Activated naive CD8-positive, alpha-beta T cell treated with anti-CD3 and anti-CD28 coated beads, Interleukin-2, amount 10 ng/mL, durations not matched to agents 7 days and 5 days (primary cell): ENCODE results near the gene S100A6. TPM values are rescaled to one million over a fixed set of nuclear protein-coding genes. Genes with fewer than 3 reads are reported as not detected.

Experiments
- ATAC-seq: fragments of 150-1000 bp; cut with Tn5 transposase; one replicate; pipeline ENCODE4 v1.10.0; 2021; ENCODE audit warnings: low read depth, moderate library complexity
- POLR2A ChIA-PET: fragments of 350-600 bp; sonication (Branson Sonifier 250); formaldehyde crosslinking; loops from one replicate; lab custom pipeline; 2021; ENCODE audit warnings: antibody characterized with exemption; lab: Charles Lee
- DNase-seq: peaks from one replicate; pipeline ENCODE4 v3.0.0; 2021
- H3K27ac Mint-ChIP-seq: one replicate; pipeline ENCODE4 v1.8.0; 2022; ENCODE audit warnings: mild to moderate bottlenecking, mixed read lengths
- H3K27me3 Mint-ChIP-seq: one replicate; pipeline ENCODE4 v1.8.0; 2022; ENCODE audit warnings: mild to moderate bottlenecking, moderate library complexity, mixed read lengths
- H3K36me3 Mint-ChIP-seq: one replicate; pipeline ENCODE4 v1.8.0; 2021; ENCODE audit warnings: mild to moderate bottlenecking, mixed read lengths
- H3K4me1 Mint-ChIP-seq: one replicate; pipeline ENCODE4 v1.8.0; 2021; ENCODE audit warnings: mixed read lengths
- H3K4me3 Mint-ChIP-seq: one replicate; pipeline ENCODE4 v1.8.0; 2022; ENCODE audit warnings: mild to moderate bottlenecking, moderate library complexity, mixed read lengths
- H3K9me3 Mint-ChIP-seq: one replicate; pipeline ENCODE4 v1.8.0; 2021; ENCODE audit warnings: mixed read lengths
- total RNA-seq, 2 experiments: library from RNA; stranded (reverse); gene quantifications; one replicate each; pipeline ENCODE4 v1.2.3, GENCODE V29; 2021

Gene S100A6
- total RNA-seq, 2 experiments from 2014 or later: 365 to 373 TPM

DNA sequence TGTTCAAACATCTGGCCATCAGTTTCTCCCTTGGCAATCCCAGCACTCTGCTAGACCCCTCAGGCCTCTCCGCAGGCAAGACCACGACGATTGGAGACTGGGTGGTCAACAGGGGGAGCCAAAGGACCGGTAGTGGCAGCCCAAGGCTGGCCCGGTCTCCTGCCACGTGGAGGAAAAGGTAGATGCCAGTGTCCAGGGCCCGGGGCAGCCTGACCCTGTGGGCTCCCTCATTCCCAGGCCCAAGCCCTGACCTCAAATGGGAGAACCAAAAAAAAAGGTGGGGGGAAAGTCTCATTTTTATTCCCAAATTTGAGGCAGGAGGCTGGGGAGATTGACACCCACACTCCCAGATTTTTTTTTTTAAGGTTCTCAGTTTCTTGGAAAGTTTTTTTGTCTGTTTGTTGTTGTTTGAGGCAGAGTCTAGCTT is 24.8 kb downstream of the S100A6 start:
- ATAC-seq: peak; percentile 87
- peak; percentile 81 for DNase-seq
- peaks cover 14% of the 10 kb centered on the region for H3K4me1 Mint-ChIP-seq
- no peak overlapping the region for H3K4me3 Mint-ChIP-seq
- POLR2A ChIA-PET: interaction anchor here (0.7 to 2.1 kb wide), 6 partner anchors 21 to 479 kb away, joined by 3 to 10 read pairs (median 4); partner anchors contain the start of gene SNAPIN
- no peaks in the 10 kb centered on the region for H3K27me3 Mint-ChIP-seq
- H3K9me3 Mint-ChIP-seq: no peaks in the 10 kb centered on the region
- H3K36me3 Mint-ChIP-seq: no peaks in the 10 kb centered on the region
- no peak overlapping the region for H3K27ac Mint-ChIP-seq

- Mint-ChIP-seq H3K9me3 (no peaks in the 10 kb centered on the region), H3K4me3 (no peak overlapping the region), H3K36me3 (no peaks in the 10 kb centered on the region), H3K27me3 (no peaks in the 10 kb centered on the region), H3K27ac (no peak overlapping the region), H3K4me1 (peaks cover 14% of the 10 kb centered on the region)
- DNase-seq (peak; percentile 68), ATAC-seq (peak; percentile 31)
- POLR2A ChIA-PET: interaction anchor here (2.1 kb wide), 1 partner anchor 23 kb away, joined by 10 read pairs; no protein-coding TSS in a partner anchor
Observed at GRCh38 chr1:153509729-153510354, 25.9 kb downstream of the S100A6 start.

- ATAC-seq: no peak
Observed at GRCh38 chr1:153509036-153509435, 26.8 kb downstream of the S100A6 start.

GRCh38 chr1:153507926-153508583 is 27.7 kb downstream of the S100A6 start:
- ATAC-seq (no peak), DNase-seq (no peak)
- Mint-ChIP-seq H3K4me3 (no peak overlapping the region), H3K27ac (no peak overlapping the region), H3K27me3 (no peaks in the 10 kb centered on the region), H3K36me3 (no peaks in the 10 kb centered on the region), H3K4me1 (peaks cover 14% of the 10 kb centered on the region), H3K9me3 (no peaks in the 10 kb centered on the region)
- POLR2A ChIA-PET: no interaction called here

More at GRCh38 chr1:153509036-153509435, 26.8 kb downstream of the S100A6 start:
- H3K4me1 Mint-ChIP-seq: peaks cover 14% of the 10 kb centered on the region
- H3K36me3 Mint-ChIP-seq: no peaks in the 10 kb centered on the region
- no peak overlapping the region for H3K27ac Mint-ChIP-seq
- POLR2A ChIA-PET: no interaction called here
- no peak overlapping the region for H3K4me3 Mint-ChIP-seq
- H3K9me3 Mint-ChIP-seq: no peaks in the 10 kb centered on the region
- DNase-seq: no peak
- no peaks in the 10 kb centered on the region for H3K27me3 Mint-ChIP-seq

GRCh38 chr1:153506831-153507413 is 28.9 kb downstream of the S100A6 start:
- no peak for ATAC-seq

DNA sequence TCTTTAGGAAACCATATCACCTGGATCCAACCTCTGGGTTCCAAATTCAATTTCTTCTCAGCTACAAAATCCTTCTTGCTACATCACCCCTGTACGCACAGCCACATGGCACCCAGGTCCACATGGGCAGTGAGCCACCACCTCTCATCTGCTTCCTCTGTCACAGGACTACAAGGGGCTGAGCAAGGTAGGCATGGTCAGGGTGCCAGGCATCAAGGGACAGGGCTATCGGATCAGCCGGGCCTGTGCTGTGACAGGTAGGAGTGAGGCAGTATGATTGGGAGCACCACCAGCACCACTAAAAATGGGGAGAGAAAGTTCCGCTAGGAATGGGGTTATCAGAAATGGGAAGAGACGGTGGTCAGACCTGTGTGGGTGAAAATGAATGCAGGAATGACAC is 29.4 kb downstream of the S100A6 start:
- Mint-ChIP-seq H3K9me3 (no peaks in the 10 kb centered on the region), H3K27ac (no peak overlapping the region), H3K4me3 (no peak overlapping the region), H3K36me3 (no peaks in the 10 kb centered on the region), H3K27me3 (no peaks in the 10 kb centered on the region), H3K4me1 (peaks cover 14% of the 10 kb centered on the region)
- POLR2A ChIA-PET: no interaction called here
- ATAC-seq (no peak), DNase-seq (no peak)

More at GRCh38 chr1:153506831-153507413, 28.9 kb downstream of the S100A6 start:
- H3K36me3 Mint-ChIP-seq: no peaks in the 10 kb centered on the region
- DNase-seq: no peak
- H3K27ac Mint-ChIP-seq: no peak overlapping the region
- H3K4me1 Mint-ChIP-seq: peaks cover 14% of the 10 kb centered on the region
- POLR2A ChIA-PET: no interaction called here
- H3K9me3 Mint-ChIP-seq: no peaks in the 10 kb centered on the region
- H3K27me3 Mint-ChIP-seq: no peaks in the 10 kb centered on the region
- H3K4me3 Mint-ChIP-seq: no peak overlapping the region

DNA sequence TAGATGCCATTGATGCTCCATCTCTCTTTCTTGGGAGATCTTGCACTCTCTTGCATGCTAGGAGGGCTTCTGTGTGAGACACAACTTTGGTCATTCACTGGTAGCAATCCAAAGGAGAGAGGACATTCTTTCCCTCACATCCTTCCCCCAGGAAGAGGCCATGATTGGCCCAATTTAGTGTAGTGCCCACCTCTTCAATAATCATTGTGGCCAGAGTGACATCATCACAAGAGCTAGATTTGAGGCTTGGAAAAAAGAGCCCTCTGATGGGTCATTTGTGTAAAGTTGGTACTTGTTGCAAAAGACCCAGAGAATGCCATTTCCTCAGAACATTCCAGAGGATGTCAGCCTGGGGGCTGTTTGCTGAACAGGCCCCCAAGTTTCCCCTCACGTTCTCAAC is 30.2 kb downstream of the S100A6 start:
- Mint-ChIP-seq H3K27ac (no peak overlapping the region), H3K4me3 (no peak overlapping the region), H3K36me3 (no peaks in the 10 kb centered on the region), H3K9me3 (no peaks in the 10 kb centered on the region), H3K27me3 (peaks cover 6% of the 10 kb centered on the region), H3K4me1 (peaks cover 8% of the 10 kb centered on the region)
- DNase-seq (no peak), ATAC-seq (no peak)
- POLR2A ChIA-PET: no interaction called here

- DNase-seq (no peak), ATAC-seq (no peak)
- H3K4me1 Mint-ChIP-seq: peaks cover 2% of the 10 kb centered on the region
- no peaks in the 10 kb centered on the region for H3K36me3 Mint-ChIP-seq
- H3K27me3 Mint-ChIP-seq: peaks cover 20% of the 10 kb centered on the region
- H3K27ac Mint-ChIP-seq: no peak overlapping the region
- POLR2A ChIA-PET: no interaction called here
- no peaks in the 10 kb centered on the region for H3K9me3 Mint-ChIP-seq
- no peak overlapping the region for H3K4me3 Mint-ChIP-seq
Observed at GRCh38 chr1:153503766-153504165, 32.0 kb downstream of the S100A6 start.

DNA sequence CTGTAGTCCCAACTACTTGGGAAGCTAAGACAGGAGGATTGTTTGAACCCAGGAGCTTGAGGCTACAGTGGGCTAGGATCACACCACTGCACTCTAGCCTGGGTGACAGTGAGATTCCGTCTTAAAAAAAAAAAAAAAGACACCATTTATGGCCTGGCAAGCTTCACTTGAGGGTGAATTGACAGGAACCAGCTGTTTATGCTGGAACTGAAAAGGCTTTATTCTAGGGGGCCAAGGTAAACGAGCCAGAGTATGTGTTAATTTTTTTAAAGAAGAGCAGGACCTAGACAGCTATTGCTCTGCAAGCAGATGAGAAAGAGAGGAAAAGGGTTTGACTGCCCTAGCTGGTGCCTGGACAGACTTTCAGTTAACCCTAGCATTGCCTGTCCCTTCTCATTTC is 37.0 kb downstream of the S100A6 start:
- no peak overlapping the region for H3K4me3 Mint-ChIP-seq
- ATAC-seq (no peak), DNase-seq (no peak)
- H3K27ac Mint-ChIP-seq: no peak overlapping the region
- no peaks in the 10 kb centered on the region for H3K36me3 Mint-ChIP-seq
- H3K4me1 Mint-ChIP-seq: no peaks in the 10 kb centered on the region
- peaks cover 42% of the 10 kb centered on the region for H3K27me3 Mint-ChIP-seq
- no peaks in the 10 kb centered on the region for H3K9me3 Mint-ChIP-seq
- POLR2A ChIA-PET: no interaction called here

- Mint-ChIP-seq H3K4me1 (peaks cover 2% of the 10 kb centered on the region), H3K27me3 (peaks cover 40% of the 10 kb centered on the region)
Observed at GRCh38 chr1:153495536-153495935, 40.3 kb downstream of the S100A6 start.

GRCh38 chr1:153494976-153495535 is 40.7 kb downstream of the S100A6 start:
- H3K27ac Mint-ChIP-seq: no peak overlapping the region
- H3K9me3 Mint-ChIP-seq: no peaks in the 10 kb centered on the region
- H3K27me3 Mint-ChIP-seq: peaks cover 37% of the 10 kb centered on the region
- no peak overlapping the region for H3K4me3 Mint-ChIP-seq
- peaks cover 2% of the 10 kb centered on the region for H3K4me1 Mint-ChIP-seq
- no peak for ATAC-seq
- POLR2A ChIA-PET: no interaction called here
- DNase-seq: peak; percentile 78
- no peaks in the 10 kb centered on the region for H3K36me3 Mint-ChIP-seq

More at GRCh38 chr1:153495536-153495935, 40.3 kb downstream of the S100A6 start:
- H3K36me3 Mint-ChIP-seq: no peaks in the 10 kb centered on the region
- H3K9me3 Mint-ChIP-seq: no peaks in the 10 kb centered on the region
- H3K4me3 Mint-ChIP-seq: no peak overlapping the region
- DNase-seq: no peak
- H3K27ac Mint-ChIP-seq: no peak overlapping the region
- POLR2A ChIA-PET: no interaction called here
- ATAC-seq: no peak

DNA sequence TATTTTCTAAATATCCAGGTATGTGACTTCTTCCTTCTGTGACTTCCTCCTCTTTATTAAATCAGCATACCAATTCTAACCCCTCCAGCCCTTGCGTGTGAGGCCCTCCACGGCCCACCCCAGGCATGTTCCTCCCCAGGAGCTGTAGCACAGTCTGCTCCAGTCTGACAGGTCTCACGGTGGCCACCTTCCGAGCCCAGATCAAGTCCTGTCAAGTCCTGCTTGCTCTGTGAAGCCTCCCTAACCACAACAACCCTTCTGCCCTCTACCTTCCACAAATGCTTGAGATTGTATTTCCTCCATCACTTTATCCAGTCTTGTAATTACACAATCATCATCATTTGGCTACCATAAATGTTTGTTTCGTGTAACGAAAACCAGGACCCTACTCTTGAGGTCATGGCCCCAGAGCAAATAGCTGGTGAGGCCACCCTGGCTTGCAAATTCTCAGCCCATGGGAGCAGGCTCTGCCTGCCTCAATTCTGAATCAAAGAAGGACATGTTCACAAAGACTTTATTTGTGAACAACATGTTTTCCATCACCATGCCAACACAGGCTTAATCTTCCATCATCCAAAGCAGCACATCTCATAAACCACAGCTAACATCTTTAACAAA is 42.3 kb downstream of the S100A6 start:
- Mint-ChIP-seq H3K36me3 (no peaks in the 10 kb centered on the region), H3K27me3 (peaks cover 25% of the 10 kb centered on the region), H3K4me3 (no peak overlapping the region), H3K9me3 (no peaks in the 10 kb centered on the region), H3K27ac (no peak overlapping the region), H3K4me1 (peaks cover 2% of the 10 kb centered on the region)
- DNase-seq (no peak), ATAC-seq (no peak)
- POLR2A ChIA-PET: no interaction called here
